Body of pancreas (tissue), 4 donors: ENCODE results near the gene SGCE.

Experiments
- POLR2A ChIP-seq, 3 donors: fragments of 450-650 bp; IDR thresholded peaks; one replicate each; pipeline ENCODE4 v1.6.1; 2016; ENCODE audit warnings: antibody characterized with exemption in 3 of 3, mild to moderate bottlenecking in 2 of 3
- TF ChIP-seq, protein P1 (sequence below), 7 experiments: fragments of 450-650 bp in 4 of 7; fragments of 200-600 bp in 3 of 7; sonication (generic) in 3 of 7; IDR thresholded peaks; one replicate each; pipeline ENCODE4 v1.5.1; 2016 to 2019; ENCODE audit warnings: antibody characterized with exemption in 7 of 7

- TF ChIP-seq, protein P1, sequence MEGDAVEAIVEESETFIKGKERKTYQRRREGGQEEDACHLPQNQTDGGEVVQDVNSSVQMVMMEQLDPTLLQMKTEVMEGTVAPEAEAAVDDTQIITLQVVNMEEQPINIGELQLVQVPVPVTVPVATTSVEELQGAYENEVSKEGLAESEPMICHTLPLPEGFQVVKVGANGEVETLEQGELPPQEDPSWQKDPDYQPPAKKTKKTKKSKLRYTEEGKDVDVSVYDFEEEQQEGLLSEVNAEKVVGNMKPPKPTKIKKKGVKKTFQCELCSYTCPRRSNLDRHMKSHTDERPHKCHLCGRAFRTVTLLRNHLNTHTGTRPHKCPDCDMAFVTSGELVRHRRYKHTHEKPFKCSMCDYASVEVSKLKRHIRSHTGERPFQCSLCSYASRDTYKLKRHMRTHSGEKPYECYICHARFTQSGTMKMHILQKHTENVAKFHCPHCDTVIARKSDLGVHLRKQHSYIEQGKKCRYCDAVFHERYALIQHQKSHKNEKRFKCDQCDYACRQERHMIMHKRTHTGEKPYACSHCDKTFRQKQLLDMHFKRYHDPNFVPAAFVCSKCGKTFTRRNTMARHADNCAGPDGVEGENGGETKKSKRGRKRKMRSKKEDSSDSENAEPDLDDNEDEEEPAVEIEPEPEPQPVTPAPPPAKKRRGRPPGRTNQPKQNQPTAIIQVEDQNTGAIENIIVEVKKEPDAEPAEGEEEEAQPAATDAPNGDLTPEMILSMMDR (IDR thresholded peaks at IDR 0.05) = no peak
- no peak for TF ChIP-seq POLR2A (IDR thresholded peaks at IDR 0.05)
Observed at GRCh38 chr7:94615666-94616065, 40.3 kb downstream of the SGCE start.
